Measurements from ENCODE around the gene DLX3.
"Not testable (repeated sequence)": the region's sequence is repeated elsewhere in the genome, so short reads cannot be mapped to it uniquely, and the experiment has no call there.

Gene DLX3

DNA sequence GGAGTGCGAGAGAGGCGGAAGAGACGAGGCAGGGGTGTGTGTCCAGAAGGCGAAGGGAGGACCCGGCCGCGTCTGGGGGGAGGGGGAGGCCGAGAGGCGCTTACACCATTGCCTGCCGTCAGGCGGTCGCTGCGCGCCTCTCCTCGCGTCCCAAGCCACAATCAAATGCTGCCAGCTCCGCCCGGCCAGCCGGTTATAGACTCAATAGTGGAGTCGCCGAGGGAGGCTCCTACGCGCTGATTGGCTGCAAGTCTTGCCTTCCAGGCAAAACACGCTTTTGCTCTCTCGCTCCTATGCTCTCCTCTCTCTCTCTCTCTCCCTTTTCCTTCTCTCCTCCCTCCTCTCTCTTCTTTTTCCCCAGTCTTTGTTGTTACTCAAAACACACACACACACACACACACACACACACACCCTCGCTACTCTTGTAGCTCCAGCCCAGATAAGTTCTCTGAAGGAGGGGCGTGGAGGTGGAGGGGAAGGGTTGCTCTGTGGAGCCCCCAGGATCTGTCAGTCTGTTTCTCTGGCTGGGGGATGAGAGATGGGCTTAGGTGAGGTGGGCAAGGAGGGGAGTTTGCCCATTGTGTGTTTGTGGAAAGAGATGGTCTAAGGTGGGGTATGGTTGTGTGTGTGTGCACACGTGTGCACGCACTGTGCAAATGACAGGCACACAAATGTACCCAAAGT lies at the start of gene DLX3:
Gene DLX3, minus strand, starts transcription at position 170 of the 684 bp plus-strand sequence. CDS start 226 bp downstream, outside the sequence.
- peak; percentile 24 for DNase-seq

DNA sequence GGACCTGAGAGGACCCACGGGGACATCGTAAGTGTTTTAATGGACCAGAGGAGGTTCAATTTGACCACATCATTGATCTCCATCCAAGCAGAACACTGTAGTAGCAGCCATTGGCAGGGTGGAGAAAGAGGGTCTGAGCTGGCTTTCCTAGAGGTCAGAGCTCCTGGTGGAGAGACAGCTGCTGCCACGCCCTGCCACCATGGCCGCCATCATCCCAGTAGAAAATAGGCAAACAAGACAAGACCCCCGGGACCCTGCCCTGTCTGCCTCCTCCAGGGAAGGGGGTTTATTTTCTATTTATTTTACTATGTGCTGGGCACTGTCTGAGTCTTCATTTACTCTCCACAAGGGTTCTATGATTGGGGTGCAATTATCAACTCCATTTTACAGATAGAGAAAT lies 49.5 kb upstream of the DLX3 start:
- no peak for DNase-seq

DNA sequence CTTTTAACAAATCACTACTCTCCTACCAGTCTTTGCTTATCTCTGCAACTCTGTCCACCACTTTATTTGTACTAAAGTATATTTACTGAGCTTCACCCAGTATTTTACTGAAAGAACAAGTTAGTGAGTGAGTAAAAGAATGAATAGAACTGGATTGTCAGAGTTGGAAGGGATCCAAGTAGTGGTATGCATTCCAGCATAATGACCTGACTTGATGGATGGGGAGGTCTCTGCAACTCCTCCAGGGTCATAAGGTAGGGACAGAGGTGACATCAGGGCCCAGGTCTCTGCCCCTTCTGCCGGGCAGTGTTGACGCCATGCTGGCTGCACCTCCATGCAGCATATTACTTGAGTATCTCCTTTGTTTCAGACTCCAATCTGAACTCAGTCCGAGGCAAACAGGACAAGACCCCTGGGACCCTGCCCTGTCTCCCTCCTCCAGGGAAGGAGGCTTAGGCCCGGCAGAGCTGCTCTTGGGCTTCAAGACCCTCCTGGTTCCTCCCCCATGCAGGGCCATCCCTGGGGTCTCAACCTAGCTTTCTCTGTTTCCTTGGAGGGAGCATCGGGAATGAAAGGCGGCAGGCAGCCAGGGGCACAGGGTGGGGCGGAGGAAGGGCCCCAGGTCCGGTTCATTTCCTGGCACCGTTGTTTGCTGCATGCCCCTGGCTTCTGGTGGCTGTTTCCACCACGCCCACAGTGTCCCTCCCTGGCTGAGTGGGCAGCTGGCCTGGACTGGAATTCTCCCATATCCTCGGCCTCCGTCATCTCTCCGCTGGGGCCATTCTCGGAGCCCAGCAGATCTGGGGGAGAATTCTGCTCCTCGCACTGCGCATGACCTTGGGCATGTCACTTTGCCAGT lies 48.5 kb upstream of the DLX3 start:
- no peak for DNase-seq

DNA sequence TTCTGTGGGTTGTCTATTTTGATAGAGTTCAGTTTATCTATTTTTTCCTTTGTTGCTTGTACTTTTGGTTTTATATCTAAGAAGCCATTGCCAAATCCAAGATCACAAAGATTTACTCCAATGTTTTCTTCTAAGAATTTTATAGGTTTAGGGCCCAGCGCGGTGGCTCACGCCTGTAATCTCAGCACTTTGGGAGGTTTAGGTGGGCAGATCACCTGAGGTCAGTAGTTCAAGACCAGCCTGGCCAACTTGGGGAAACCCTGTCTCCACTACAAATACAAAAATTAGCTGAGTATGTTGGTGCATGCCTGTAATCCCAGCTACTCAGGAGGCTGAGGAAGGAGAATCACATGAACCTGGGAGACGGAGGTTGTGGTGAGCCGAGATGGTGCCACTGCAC lies 47.2 kb upstream of the DLX3 start:
- DNase-seq: no peak

GRCh38 chr17:50040496-50040895 lies 45.5 kb upstream of the DLX3 start:
- not testable (repeated sequence) for DNase-seq

DNA sequence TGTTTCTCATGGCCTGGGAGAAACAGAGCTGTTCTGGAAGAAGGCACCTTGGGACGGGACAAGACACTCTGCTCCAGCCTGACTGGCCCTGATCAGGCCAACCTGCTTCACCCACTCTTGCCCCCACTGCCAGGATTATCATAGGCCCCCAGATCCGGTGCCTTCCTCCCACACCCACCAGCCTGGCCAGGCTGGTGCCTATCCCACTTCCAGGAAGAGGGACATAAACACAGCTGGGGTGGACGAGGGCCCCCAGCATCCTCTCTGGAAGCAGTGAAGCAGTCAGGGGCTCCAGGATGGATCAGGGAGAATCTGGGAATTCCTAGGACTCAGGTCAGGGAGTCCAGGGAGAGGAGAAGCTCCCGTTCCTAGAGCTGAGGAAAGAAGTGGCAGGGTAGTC lies 44.0 kb upstream of the DLX3 start:
- no peak for DNase-seq

GRCh38 chr17:50037321-50038107 lies 42.5 kb upstream of the DLX3 start:
- DNase-seq: no peak

- DNase-seq: no peak
Observed at GRCh38 chr17:50036455-50037261, 41.6 kb upstream of the DLX3 start.

DNA sequence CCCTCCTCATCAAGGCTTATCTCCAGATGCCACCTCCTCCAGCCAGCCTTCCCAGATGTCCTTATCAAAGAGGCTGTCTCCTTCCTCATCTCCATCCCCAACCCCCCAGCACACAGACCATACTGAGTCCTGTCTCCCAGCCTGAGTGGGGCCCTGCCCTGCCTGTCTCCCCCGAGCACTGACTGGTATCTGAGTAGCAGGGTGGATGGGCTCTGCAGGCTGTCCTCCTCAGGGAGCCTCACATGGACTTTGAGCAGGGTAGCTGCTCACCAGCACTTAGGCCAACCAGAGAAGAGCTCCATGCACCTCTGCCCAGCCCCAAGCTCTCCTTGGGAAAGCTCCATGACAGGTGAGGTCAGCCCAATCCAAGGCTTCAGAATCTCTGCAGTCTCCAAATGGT lies 40.9 kb upstream of the DLX3 start:
- no peak for DNase-seq

- DNase-seq: no peak
Observed at GRCh38 chr17:50035421-50035879, 40.4 kb upstream of the DLX3 start.

DNA sequence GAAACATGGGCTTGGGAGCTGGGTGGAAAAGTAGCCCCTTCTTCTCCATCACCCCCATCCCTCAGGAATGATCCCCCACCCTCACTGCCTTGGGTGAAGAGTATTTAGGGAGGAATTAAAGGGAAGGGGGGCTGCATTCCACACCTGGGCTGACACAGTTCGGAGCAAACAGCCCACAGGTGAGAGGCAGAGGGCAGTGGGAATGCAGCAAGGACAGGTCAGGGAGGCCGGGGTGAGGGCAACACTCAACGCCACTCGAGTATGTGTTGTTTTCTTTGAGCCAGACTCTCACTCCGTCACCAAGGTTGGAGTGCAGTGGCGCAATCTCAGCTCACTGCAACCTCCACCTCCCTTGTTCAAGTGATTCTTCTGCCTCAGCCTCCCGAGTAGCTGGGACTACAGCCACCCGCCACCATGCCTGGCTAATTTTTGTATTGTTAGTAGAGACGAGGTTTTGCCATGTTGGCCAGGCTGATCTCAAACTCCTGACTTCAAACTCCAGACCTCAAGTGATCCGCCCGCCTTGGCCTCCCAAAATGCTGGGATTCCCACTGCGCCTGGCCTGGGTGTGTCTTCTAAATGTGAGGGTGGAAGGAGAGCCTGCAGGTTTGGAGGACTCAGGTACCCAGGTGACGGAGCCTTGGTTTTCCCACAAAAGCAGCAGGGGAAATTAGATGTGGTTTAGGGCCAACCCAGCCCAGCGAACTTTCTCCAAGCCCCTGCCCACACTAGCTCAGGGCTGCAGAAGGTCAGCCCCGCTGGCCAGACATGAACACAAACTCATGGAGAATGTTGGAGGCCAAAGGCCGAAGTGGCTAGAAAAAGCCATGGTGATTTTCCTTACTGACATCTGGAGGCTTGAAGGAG lies 39.7 kb upstream of the DLX3 start:
- no peak for DNase-seq

GRCh38 chr17:50033316-50033715 lies 38.3 kb upstream of the DLX3 start:
- DNase-seq: no peak

DNA sequence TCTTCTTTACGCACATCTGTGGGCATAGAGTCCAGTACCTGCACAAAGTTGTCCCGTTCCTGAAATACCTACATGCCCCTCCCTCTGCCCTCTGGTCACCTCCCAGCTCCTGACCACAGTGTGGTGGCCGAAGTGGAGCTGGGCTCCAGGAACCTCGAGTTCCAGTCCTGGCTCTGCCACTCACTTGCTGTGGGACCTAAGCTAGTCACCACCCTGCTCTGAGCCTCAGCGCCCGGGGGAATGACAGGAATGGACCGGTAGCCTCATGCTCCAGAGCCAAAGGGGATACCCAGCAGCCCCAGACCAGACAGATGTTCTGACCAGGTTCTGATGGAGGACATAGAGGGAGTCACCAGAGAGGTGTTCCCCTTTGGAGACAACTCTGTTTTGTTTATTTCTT lies 34.2 kb upstream of the DLX3 start:
- no peak for DNase-seq

DNA sequence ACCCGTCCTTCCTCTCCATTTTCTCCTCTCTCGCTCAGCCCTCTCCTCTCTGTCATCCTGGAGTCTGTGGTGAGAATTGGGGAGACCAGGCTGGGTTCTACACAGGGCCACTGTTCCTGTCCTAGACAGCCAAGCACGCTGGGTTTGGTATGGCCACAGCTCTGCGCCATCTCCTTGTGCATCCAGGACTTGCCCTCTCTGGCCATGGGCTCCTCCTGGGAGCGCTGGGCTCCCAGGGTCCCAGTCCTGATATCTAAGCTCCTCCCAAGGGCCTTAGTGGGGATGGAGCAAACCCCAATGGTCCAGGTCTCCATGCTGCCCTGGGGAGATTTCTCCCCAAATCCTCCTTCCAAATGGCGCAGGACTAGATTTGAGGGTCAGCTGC lies 33.7 kb upstream of the DLX3 start:
- DNase-seq: no peak

DNA sequence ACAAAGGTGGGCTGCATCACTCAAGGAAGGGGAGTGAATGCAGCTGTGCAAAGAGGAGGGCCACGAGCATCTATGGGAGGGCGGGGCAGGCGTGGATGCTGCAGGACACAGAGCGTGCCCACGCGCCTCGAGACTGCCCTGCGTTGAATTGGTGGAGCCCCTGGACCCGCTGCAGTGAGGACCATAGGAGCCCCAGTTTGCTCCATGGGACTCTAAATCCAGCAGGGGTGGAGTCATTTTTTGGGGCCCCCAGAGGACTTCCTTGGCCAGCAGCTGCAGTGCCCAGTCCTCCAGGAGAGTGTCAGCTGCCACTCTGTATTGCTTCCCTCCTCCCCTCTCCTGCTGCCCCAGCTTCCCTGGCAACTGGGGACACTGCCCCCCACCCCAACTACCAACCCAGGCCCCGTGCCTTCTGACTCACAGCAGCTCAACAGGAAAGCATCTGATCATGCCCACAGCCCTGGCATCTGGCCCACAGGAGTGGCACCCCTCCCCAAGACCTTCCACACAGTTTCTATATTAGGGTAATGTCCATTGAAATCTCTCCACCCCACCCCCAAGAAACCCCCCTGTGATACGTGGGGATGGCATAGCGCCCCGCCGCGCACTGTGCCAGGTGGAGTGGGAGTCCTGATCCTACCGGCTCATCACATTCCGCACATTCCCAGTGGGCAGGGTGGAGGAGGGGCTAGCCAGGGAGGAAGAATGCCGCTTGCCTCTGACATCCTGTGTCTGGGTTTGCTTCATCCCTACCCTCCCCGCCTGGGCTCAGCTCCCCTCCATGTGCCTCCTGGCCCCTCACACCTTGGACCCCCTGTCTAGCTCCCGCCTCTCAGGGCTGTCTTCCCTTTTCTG lies 33.1 kb upstream of the DLX3 start:
- DNase-seq: no peak

- DNase-seq: no peak
Observed at GRCh38 chr17:50027172-50027880, 32.3 kb upstream of the DLX3 start.

DNA sequence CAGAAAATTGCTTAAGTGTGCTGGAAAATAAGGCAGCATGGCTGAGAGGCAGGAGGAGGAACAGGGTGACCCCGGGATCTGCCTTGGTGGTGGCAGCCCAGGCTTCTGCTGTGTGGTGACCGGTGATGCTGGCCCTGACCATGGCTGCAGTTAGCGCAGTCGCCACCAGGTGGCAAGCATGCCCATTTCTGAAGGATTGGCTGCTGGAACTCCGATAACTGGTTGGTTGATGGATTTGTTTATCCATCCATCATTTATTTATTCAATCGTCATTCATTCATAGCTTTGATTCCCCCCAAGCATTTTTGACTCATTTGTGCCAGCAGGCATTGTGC lies 31.8 kb upstream of the DLX3 start:
- DNase-seq: peak; percentile 80

GRCh38 chr17:50026046-50026675 lies 31.1 kb upstream of the DLX3 start:
- no peak for DNase-seq

GRCh38 chr17:50024808-50025207 lies 29.8 kb upstream of the DLX3 start:
- no peak for DNase-seq

DNA sequence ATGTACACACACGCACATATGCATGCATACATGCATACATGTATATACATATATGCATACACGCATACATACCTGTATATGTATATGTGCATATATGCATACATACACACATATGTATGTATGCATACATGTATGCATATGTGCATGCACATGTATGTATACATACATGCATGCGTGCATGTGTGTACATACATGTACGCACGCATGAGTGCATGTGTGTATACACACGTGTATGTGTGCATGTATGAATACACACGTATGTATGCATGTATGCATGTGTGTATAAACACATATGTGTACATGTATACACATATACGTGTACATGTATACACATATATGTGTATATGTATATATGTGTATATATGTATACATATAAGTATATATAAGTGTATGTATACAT lies 28.5 kb upstream of the DLX3 start:
- no peak for DNase-seq
